Measurements from ENCODE around the gene NOX5. TPM values are rescaled to one million over a fixed set of nuclear protein-coding genes. Genes with fewer than 3 reads are reported as not detected.

Gene NOX5
- polyA plus RNA-seq, 2 of the 4 experiments (the other 2 are of a cell fraction), result 0.19 to 0.22 TPM

GRCh38 chr15:68980786-68981185, 33.7 kb upstream of the NOX5 start:
- Histone ChIP-seq H3K27ac (no peak overlapping the region), H3K4me2 (no peak overlapping the region), H3K9me3 (no peaks in the 10 kb centered on the region), H3K4me1 (no peaks in the 10 kb centered on the region), H3K4me3 (no peak overlapping the region)
- FAIRE-seq (no peak), ATAC-seq (no peak), DNase-seq (ENCODE audit: low read depth in 1 of 2, low spot score in 1 of 2) (no peak)
- TF ChIP-seq EHF (CRISPR knock-in tag; IDR thresholded peaks at IDR 0.05) (no peak), JUN (IDR thresholded peaks at IDR 0.05) (no peak)
- ChIA-PET POLR2A (no interaction called here), CTCF (interaction anchor here (1.0 to 1.7 kb wide), 3 partner anchors 10 to 51 kb away, joined by 3 to 9 read pairs (median 4); no protein-coding TSS in a partner anchor)

- peak; percentile 39 for TF ChIP-seq MAFK (IDR thresholded peaks at IDR 0.05; ENCODE audit: partially characterized antibody)
- TF ChIP-seq GATA3 (IDR thresholded peaks at IDR 0.05; ENCODE audit: borderline replicate concordance), result no peak
- TF ChIP-seq NFE2L2 (conservative IDR thresholded peaks at IDR 0.05; ENCODE audit: low read length), result peak; percentile 56
- no peak for TF ChIP-seq SMC3 (IDR thresholded peaks at IDR 0.05)
- H3K9me3 ChIP-seq, result no peaks in the 10 kb centered on the region
- ChIA-PET POLR2A (no interaction called here), CTCF (interaction anchor here (0.7 to 1.5 kb wide), 2 partner anchors 13 to 50 kb away, joined by 3 to 9 read pairs; no protein-coding TSS in a partner anchor)
- DNase-seq (ENCODE audit: low read depth in 1 of 2, low spot score in 1 of 2) (no peak), FAIRE-seq (no peak), ATAC-seq (no peak)
- WGBS (ENCODE audit: missing lambda C conversion rate), result 69% methylated on average over 4 of the region's 4 CpGs
- H3K27ac ChIP-seq, result no peak overlapping the region
- H3K4me2 ChIP-seq, result no peak overlapping the region
- H3K4me1 ChIP-seq, result no peaks in the 10 kb centered on the region
- H3K4me3 ChIP-seq, result no peak overlapping the region
Measured at GRCh38 chr15:68981941-68982340, 32.6 kb upstream of the NOX5 start.

GRCh38 chr15:68982976-68983563, 31.4 kb upstream of the NOX5 start:
- no peak for FAIRE-seq
- 67% methylated on average over 6 of the region's 6 CpGs for WGBS (ENCODE audit: missing lambda C conversion rate)

More at GRCh38 chr15:68982976-68983563, 31.4 kb upstream of the NOX5 start:
- no peak for DNase-seq (ENCODE audit: low read depth in 1 of 2, low spot score in 1 of 2)
- ChIA-PET POLR2A (no interaction called here), CTCF (interaction anchor here (0.5 to 1.5 kb wide), 2 partner anchors 48 to 1293 kb away, joined by 3 read pairs; no protein-coding TSS in a partner anchor)
- no peak for ATAC-seq
- no peaks in the 10 kb centered on the region for H3K4me1 ChIP-seq
- TF ChIP-seq GATA3 (IDR thresholded peaks at IDR 0.05; ENCODE audit: borderline replicate concordance), result no peak
- no peak for TF ChIP-seq ZFP36 (IDR thresholded peaks at IDR 0.05; ENCODE audit: borderline replicate concordance, partially characterized antibody)
- no peak for TF ChIP-seq KDM1A (IDR thresholded peaks at IDR 0.05; ENCODE audit: low read depth)
- no peak for TF ChIP-seq TFCP2L1 (CRISPR knock-in tag; IDR thresholded peaks at IDR 0.05)
- TF ChIP-seq EHF (CRISPR knock-in tag; IDR thresholded peaks at IDR 0.05), result no peak
- TF ChIP-seq POLR2A (IDR thresholded peaks at IDR 0.05; ENCODE audit: low read length), result no peak
- TF ChIP-seq REST (IDR thresholded peaks at IDR 0.05), result no peak
- TF ChIP-seq JUNB (IDR thresholded peaks at IDR 0.05), result no peak
- TF ChIP-seq CEBPB (IDR thresholded peaks at IDR 0.05), result no peak
- TF ChIP-seq RNF2 (IDR thresholded peaks at IDR 0.05; ENCODE audit: borderline replicate concordance, low read depth), result no peak
- no peak for TF ChIP-seq HOXB13 (CRISPR knock-in tag; IDR thresholded peaks at IDR 0.05; ENCODE audit: low read depth)
- TF ChIP-seq SREBF2 (IDR thresholded peaks at IDR 0.05), result no peak
- no peak for TF ChIP-seq EHMT2 (IDR thresholded peaks at IDR 0.05; ENCODE audit: low read depth)
- TF ChIP-seq ESRRA (IDR thresholded peaks at IDR 0.05; ENCODE audit: borderline replicate concordance, low read length), result no peak
- TF ChIP-seq HEYL (CRISPR knock-in tag; IDR thresholded peaks at IDR 0.05), result no peak
- no peak for TF ChIP-seq FOSL2 (IDR thresholded peaks at IDR 0.05)
- TF ChIP-seq FOSL2 (CRISPR knock-in tag; IDR thresholded peaks at IDR 0.05), result no peak
- no peak for TF ChIP-seq MAX (IDR thresholded peaks at IDR 0.05)
- H3K4me3 ChIP-seq, result no peak overlapping the region
- no peak overlapping the region for H3K27ac ChIP-seq
- H3K4me2 ChIP-seq, result no peak overlapping the region
- no peaks in the 10 kb centered on the region for H3K9me3 ChIP-seq

Measured in A549 (cell line).